Fibroblast of skin of right biceps (primary cell): ENCODE data around the gene EBI3.
"Not testable (repeated sequence)": the region's sequence is repeated elsewhere in the genome, so short reads cannot be mapped to it uniquely, and the experiment has no call there.

Source experiments
- DNase-seq: peaks from one replicate; pipeline ENCODE4 v3.0.0-alpha.2; 2013

EBI3 gene

GRCh38 chr19:4229179-4229931 is at the start of gene EBI3:
Gene EBI3 (plus strand): TSS chr19:4229523. CDS start chr19:4229551, 28 bp downstream.
- peak; percentile 44 for DNase-seq

- DNase-seq, result no peak
Measured at GRCh38 chr19:4181053-4181508, 48.2 kb upstream of the EBI3 start.

GRCh38 chr19:4182084-4182810 is 47.1 kb upstream of the EBI3 start, which contains the start of the genes ANKRD24 and SIRT6:
Gene ANKRD24 (plus strand): TSS chr19:4182689. CDS start chr19:4186426, 3,737 bp downstream.
Gene SIRT6 (minus strand): TSS chr19:4182563. CDS start chr19:4182539, 24 bp downstream.
- peak; percentile 95 for DNase-seq

- DNase-seq, result no peak
Measured at GRCh38 chr19:4183967-4184717, 45.2 kb upstream of the EBI3 start.

- no peak for DNase-seq
Measured at GRCh38 chr19:4184718-4185352, 44.5 kb upstream of the EBI3 start.

GRCh38 chr19:4185413-4186086 is 43.8 kb upstream of the EBI3 start:
- no peak for DNase-seq

- peak; percentile 63 for DNase-seq
Measured at GRCh38 chr19:4186087-4186993, 43.0 kb upstream of the EBI3 start.

GRCh38 chr19:4187313-4188122 is 41.8 kb upstream of the EBI3 start:
- DNase-seq, result no peak

- DNase-seq, result no peak
Measured at GRCh38 chr19:4189641-4190040, 39.7 kb upstream of the EBI3 start.

GRCh38 chr19:4192537-4192936 is 36.8 kb upstream of the EBI3 start:
- not testable (repeated sequence) for DNase-seq

GRCh38 chr19:4194353-4194752 is 35.0 kb upstream of the EBI3 start:
- DNase-seq, result no peak

- no peak for DNase-seq
Measured at GRCh38 chr19:4196009-4196408, 33.3 kb upstream of the EBI3 start.

GRCh38 chr19:4196587-4197148 is 32.7 kb upstream of the EBI3 start:
- no peak for DNase-seq

GRCh38 chr19:4197228-4197624 is 32.1 kb upstream of the EBI3 start:
- DNase-seq, result no peak

- no peak for DNase-seq
Measured at GRCh38 chr19:4197625-4198466, 31.5 kb upstream of the EBI3 start.

- no peak for DNase-seq
Measured at GRCh38 chr19:4198467-4199126, 30.7 kb upstream of the EBI3 start.

- DNase-seq, result no peak
Measured at GRCh38 chr19:4199699-4200293, 29.5 kb upstream of the EBI3 start.
